GM18517 (cell line): Measurements from ENCODE around the gene TPM3.
"Not testable (repeated sequence)": the region's sequence is repeated elsewhere in the genome, so short reads cannot be mapped to it uniquely, and the experiment has no call there.

ENCODE experiments used
- ATAC-seq: cut with Tn5 transposase; IDR thresholded peaks from one replicate; pipeline ENCODE4 v1.9.1; 2021; ENCODE audit warnings: mild to moderate bottlenecking, moderate library complexity; ENCODE audit not compliant: unreplicated experiment

The TPM3 gene

GRCh38 chr1:154170547-154171222, 21.2 kb downstream of the TPM3 start:
- ATAC-seq = no peak

- ATAC-seq = no peak
Measured at GRCh38 chr1:154167461-154167860, 24.4 kb downstream of the TPM3 start.

GRCh38 chr1:154166207-154166606, 25.7 kb downstream of the TPM3 start:
- ATAC-seq = no peak

GRCh38 chr1:154159554-154159953, 32.3 kb downstream of the TPM3 start:
- no peak for ATAC-seq

- peak; percentile 20 for ATAC-seq
Measured at GRCh38 chr1:154158307-154159125, 33.4 kb downstream of the TPM3 start.

- ATAC-seq = peak; percentile 62
Measured at GRCh38 chr1:154157520-154158306, 34.2 kb downstream of the TPM3 start.

- ATAC-seq = no peak
Measured at GRCh38 chr1:154155251-154155650, 36.6 kb downstream of the TPM3 start.

- no peak for ATAC-seq
Measured at GRCh38 chr1:154154534-154155191, 37.2 kb downstream of the TPM3 start, which contains the start of gene NUP210L. Gene NUP210L, minus strand, starts transcription at chr1:154155073.

- ATAC-seq = no peak
Measured at GRCh38 chr1:154154053-154154452, 37.8 kb downstream of the TPM3 start.

- no peak for ATAC-seq
Measured at GRCh38 chr1:154151311-154151710, 40.6 kb downstream of the TPM3 start.

- ATAC-seq = no peak
Measured at GRCh38 chr1:154148807-154149206, 43.1 kb downstream of the TPM3 start.

- not testable (repeated sequence) for ATAC-seq
Measured at GRCh38 chr1:154147505-154147904, 44.4 kb downstream of the TPM3 start.

- ATAC-seq = no peak
Measured at GRCh38 chr1:154145986-154146385, 45.9 kb downstream of the TPM3 start.

GRCh38 chr1:154142358-154142757, 49.5 kb downstream of the TPM3 start:
- no peak for ATAC-seq

GRCh38 chr1:154141240-154141639, 50.7 kb downstream of the TPM3 start:
- ATAC-seq = no peak

- ATAC-seq = no peak
Measured at GRCh38 chr1:154137888-154138287, 54.0 kb downstream of the TPM3 start.

GRCh38 chr1:154133256-154133655, 58.6 kb downstream of the TPM3 start:
- no peak for ATAC-seq

- ATAC-seq = no peak
Measured at GRCh38 chr1:154129391-154129970, 62.4 kb downstream of the TPM3 start.

GRCh38 chr1:154123205-154123604, 68.7 kb downstream of the TPM3 start:
- not testable (repeated sequence) for ATAC-seq

- ATAC-seq = no peak
Measured at GRCh38 chr1:154117642-154118041, 74.3 kb downstream of the TPM3 start.

GRCh38 chr1:154115180-154115579, 76.7 kb downstream of the TPM3 start:
- no peak for ATAC-seq
